HG03039 (cell line): Measurements from ENCODE around the gene FNIP2.
"Not testable (repeated sequence)": the region's sequence is repeated elsewhere in the genome, so short reads cannot be mapped to it uniquely, and the experiment has no call there.

Experiments used
- ATAC-seq: cut with Tn5 transposase; IDR thresholded peaks from one replicate; pipeline ENCODE4 v1.9.1; 2021; ENCODE audit warnings: mild to moderate bottlenecking, moderate library complexity; ENCODE audit not compliant: unreplicated experiment

FNIP2 gene

GRCh38 chr4:158865520-158866177 lies 96.8 kb downstream of the FNIP2 start:
- ATAC-seq, result no peak

DNA sequence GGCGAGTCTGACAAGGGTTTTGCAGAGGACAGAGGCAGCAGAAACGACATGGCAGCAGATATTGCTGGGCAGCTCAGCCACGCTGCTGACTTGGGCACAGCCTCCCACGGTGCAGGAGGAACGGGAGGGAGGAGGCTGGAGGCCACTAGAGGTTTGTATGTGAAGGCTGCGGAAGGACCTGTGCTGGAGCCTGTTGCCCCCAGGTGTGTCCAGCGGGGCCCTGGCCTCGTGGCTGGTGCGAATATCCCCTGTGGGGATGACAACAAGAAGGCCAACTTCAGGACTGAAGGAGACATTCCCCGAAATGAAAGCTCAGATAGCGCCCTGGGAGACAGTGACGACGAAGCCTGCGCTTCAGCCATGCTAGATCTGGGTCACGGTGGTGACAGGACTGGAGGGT lies 100.2 kb downstream of the FNIP2 start:
- no peak for ATAC-seq

- ATAC-seq, result no peak
Observed at GRCh38 chr4:158869761-158870160, 100.9 kb downstream of the FNIP2 start.

GRCh38 chr4:158870282-158870625 lies 101.4 kb downstream of the FNIP2 start:
- no peak for ATAC-seq

- no peak for ATAC-seq
Observed at GRCh38 chr4:158870626-158871334, 102.0 kb downstream of the FNIP2 start.

DNA sequence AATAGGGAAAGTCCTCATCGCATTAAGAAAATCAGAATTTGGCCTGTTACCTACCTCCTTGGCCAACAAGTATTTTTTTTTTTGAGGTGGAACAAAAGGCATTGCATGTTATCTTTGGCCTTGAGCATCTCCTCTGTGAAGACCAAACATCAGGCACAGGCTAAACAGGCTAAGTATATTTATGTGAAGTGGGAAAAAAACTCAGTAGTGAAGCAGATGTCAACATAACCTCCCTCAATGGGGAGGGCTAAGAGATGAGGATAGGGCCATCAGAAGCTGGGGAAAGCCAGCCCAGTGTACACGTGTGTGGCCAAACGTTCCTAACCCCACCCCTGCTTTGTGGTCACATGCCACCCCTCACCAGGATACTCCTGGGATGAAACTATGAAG lies 102.5 kb downstream of the FNIP2 start:
- no peak for ATAC-seq

GRCh38 chr4:158873795-158874401 lies 105.1 kb downstream of the FNIP2 start:
- no peak for ATAC-seq

- ATAC-seq, result no peak
Observed at GRCh38 chr4:158875026-158875425, 106.2 kb downstream of the FNIP2 start.

DNA sequence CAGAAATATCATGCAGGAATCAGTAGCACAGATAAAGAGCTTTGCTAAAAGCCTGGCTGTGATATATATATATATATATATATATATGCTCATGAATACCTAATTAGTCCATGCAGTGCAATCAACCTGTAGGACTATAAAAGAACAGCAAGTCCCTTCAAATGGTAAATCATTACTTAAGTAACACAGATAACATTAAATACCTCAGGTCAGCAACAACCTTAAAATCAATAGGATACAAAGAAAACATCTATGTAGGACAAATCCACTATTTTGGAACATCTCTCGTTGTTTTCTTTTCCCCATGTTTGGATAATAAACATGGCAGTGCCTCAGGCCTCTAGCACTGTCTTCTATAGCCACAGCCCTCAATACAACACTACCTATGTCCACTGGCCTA lies 106.6 kb downstream of the FNIP2 start:
- ATAC-seq, result no peak

DNA sequence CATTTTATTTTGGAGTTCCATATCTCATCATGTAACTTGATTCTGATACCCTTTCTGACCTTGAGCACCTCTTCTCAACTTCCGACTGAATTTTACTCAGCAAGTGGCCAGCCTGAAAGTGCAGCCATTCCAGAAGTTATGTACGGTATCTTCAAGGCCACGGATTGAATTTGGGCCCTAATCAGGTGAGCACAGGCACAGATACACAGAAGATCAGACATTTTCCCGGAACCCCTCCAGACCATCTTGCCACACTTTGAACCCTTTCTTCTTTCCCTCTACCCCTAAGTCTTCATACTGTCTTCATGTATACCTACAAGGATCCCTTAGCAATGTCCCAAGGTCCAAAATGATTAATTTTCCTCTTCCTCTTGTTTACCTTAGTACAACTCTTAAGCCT lies 108.2 kb downstream of the FNIP2 start:
- no peak for ATAC-seq

- ATAC-seq, result not testable (repeated sequence)
Observed at GRCh38 chr4:158882142-158882541, 113.3 kb downstream of the FNIP2 start.

DNA sequence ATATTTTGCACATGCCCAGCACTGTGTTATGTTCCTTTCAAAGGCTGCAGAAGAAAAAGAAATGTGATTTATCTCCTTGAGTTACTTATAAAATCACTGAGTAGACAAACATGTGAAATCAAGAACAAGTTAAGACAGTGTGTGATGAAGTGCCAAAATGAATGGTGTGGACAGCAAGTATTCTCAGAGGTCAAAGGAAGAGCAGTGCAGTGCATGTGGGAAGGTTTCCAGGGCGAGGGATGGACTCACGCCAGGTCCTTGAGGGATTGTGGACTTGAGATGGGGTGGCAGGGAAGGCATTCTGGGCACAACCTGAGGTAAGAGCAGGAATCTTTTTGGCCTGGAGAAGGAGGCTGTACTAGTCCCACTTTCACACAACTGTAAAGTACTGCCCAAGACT lies 115.5 kb downstream of the FNIP2 start:
- no peak for ATAC-seq

DNA sequence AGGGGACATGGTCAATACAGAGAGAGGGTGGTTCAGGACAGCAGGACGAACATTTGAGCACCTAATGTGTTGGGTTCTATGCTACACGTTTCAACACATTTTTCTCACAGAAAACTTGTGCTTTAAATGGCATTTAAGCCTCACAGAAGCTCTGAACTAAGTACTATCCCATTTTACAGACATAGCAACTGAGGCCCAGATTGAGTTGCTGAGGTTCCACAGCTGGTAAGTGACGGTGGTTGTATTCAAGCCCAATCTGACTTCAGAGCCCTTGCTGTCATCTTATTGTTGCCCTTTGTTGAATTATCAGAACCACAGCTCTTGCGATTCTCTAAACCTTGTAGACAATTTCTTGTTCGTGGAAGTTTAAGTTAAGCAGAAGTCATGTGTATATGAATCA lies 116.7 kb downstream of the FNIP2 start:
- ATAC-seq, result no peak

- ATAC-seq, result no peak
Observed at GRCh38 chr4:158890294-158890693, 121.5 kb downstream of the FNIP2 start.

- no peak for ATAC-seq
Observed at GRCh38 chr4:158891256-158891655, 122.4 kb downstream of the FNIP2 start.

DNA sequence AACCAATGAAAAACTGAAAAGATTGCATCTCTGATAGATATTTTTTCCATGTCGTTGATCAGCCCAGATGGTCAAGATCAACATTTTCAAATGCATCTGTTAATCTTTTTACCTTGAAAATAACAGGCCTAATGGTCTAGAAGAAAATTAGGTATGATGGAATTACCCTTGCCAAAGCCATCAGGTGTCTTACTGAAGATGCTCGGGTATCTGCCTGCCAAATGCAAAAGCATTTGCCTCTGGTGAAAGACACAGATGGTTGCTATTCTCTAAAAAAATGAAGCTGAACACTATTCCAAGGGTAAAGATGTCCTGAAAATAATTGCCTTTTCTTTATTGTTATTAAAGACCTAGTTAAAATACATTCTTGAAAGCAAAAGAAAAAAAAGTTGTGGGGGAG lies 126.0 kb downstream of the FNIP2 start:
- no peak for ATAC-seq

DNA sequence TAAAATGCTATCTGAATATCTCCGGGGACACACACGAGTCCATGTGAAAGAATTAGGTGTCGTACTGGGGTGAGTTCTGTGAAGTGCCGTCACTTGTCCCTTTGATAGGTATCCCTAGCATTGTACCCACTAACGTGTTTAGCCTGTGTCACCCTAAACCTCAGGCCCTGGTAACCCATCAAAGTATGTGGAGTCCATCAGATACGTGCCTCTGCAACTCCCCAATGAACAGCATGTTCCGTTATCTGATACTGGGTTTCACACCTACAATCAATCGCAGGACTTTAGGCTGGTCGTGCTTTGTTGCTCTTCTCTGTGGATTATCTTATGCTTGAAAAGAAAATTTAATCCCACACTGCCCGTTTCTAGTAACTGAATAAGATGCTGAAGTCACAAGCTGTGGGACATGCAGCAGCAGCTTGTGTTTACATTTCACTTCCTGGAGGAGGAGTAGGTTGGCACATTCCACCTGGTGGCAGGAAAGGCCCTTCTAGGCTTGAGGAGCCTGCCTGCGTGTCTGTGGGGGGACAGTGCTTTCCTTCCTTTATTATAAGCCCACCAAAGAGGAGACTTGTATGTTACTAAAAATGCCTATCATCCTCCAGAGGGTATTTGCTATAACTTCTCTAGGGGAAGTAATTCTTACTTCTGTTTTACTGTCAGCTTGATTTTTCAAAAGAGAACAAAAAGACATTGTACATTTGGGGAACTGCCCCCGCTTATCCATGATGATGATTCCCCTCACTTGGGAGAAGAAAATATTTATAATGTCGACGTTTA lies 127.2 kb downstream of the FNIP2 start:
- ATAC-seq, result no peak

DNA sequence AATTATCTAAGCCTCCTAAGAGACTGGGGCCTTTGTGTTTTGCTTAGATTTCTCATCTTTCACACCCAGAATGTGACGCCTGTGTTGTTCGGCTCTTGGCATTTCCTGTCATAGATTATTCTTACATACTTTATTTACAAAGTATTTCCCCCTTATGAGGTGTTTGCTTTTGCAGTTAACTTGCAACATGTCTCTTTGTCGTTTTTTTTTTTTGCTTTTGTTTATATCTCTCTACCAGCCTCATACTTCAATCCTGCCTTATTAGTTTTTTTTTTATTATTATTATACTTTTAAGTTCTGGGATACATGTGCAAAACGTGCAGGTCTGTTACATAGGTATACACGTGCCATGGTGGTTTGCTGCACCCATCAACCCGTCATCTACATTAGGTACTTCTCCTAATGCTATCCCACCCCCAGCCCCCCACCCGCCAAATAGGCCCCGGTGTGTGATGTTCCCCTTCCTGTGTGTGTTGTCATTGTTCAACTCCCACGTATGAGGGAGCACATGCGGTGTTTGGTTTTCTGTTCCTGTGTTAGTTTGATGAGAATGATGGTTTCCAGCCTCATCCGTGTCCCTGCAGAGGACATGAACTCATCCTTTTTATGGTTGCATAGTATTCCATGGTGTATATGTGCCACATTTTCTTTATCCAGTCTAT lies 127.9 kb downstream of the FNIP2 start:
- not testable (repeated sequence) for ATAC-seq

- ATAC-seq, result not testable (repeated sequence)
Observed at GRCh38 chr4:158900408-158900807, 131.6 kb downstream of the FNIP2 start.

GRCh38 chr4:158902280-158903078 lies 133.7 kb downstream of the FNIP2 start:
- not testable (repeated sequence) for ATAC-seq
